ENCODE measurements around the gene KIF22. TPM values are rescaled to one million over a fixed set of nuclear protein-coding genes. Genes with fewer than 3 reads are reported as not detected.
"Not testable (repeated sequence)": the region's sequence is repeated elsewhere in the genome, so short reads cannot be mapped to it uniquely, and the experiment has no call there.

The KIF22 gene
- 4.8 TPM for total RNA-seq
- long read RNA-seq, transcript KIF22-201 (14 exons, 2,113 nt) = major isoform, 13 of 24 reads
- long read RNA-seq, partial matches to known transcripts = 3 of 24 reads
- long read RNA-seq, other reads (novel, unspliced or antisense) = 8 of 24 reads

DNA sequence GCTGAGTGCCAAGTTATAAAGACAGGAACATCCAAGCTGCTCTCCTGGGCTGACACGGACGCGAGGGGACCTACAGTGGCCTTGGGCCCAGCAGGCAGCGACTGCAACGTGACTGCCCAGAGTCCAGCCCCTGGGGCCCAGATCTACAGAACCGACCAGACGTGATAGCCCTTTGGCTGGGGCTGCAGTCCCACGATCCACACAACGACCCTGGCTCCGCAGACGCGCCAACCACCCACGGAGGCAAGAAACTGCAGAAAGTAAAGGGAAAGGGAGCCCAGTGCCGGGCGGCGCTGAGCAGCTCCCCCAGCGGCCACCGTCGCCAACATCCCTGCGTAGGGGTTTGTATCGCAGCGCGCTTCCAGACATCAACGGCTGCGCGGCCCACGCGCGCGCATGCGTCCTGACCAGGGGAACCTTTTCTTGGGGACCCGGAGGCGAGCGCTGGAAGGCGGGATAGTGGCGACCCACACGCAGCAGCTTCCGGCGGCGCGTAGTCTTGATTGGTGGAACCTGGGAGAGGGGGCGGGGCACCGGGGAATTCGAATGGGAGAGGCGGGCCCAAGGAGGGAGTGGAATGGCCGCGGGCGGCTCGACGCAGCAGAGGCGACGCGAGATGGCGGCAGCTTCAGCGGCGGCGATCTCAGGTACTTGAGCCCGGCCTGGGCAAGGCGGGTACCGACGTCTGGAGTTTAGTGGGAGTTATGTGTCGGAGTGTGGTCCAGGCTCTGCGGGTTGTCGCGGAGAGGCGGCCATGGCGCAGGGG, at the start of gene KIF22:
Gene KIF22 (plus strand): TSS at position 569 of the 766 bp plus-strand sequence. CDS start 9 bp downstream, at position 578.
- DNase-seq (ENCODE audit: low spot score) = peak; percentile 100

DNA sequence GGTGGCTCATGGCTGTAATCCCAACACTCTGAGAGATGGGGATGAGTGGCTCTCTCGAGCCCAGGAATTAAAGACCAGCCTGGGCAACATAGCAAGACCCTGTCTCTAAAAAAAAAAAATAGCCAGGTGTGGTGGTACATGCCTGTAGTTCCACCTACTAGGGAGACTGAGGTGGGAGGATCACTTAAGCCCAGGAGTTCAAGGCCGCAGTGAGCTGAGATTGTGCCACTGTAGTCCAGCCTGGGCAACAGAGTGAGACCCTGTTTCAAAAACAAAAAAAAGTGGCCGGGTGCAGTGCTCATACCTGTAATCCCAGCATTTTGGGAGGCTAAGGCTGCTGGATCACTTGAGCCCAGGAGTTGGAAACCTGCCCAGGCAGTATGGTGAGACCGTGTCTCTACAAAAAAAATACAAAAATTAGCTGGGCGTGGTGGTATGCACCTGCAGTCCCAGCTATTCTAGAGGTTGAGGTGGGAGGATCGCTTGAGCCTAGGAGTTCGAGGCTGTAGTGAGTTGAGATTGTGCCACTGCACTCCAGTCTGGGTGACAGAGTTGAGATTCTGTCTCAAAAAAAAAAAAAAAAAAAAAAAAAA, 47.8 kb upstream of the KIF22 start:
- no peak for DNase-seq (ENCODE audit: low spot score)

GRCh38 chr16:29743475-29743826, 47.1 kb upstream of the KIF22 start:
- DNase-seq (ENCODE audit: low spot score) = no peak

DNA sequence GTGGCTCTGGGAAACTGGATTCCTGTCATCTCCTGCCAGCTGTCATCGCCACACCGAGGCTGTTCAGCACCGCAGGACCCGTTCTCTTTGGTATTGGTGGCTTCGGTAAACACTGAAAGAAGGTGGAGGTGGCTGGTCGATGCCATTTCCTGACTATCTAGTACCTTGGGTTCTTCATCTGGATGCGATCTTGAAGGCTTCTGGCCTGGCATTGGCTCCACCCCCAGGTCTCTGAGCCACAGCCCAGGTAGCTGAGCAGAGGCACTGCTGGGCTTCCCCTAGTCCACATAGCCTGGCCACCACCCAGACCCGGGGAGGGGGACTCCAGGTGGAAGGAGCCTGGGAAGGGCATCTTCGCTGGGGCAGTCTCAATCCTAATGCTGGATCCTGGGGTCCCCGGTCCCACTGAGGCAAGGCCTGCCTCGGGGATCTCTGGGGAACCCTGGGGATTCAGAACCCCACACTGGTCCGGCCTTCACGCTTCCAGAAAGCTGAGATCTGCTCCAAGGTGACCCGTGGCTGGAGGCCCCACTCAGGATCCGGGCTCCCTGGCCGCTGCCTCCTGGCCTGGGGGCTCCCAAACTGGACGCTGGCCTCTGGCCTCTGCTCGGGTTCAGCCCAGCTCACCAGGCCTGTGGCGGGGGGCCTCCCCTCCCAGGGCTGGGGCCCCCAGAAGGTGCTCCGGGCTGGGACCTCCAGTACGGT, 46.6 kb upstream of the KIF22 start:
- no peak for DNase-seq (ENCODE audit: low spot score)

- no peak for DNase-seq (ENCODE audit: low spot score)
These were observed 45.9 kb upstream of the KIF22 start for GRCh38 chr16:29744541-29745101.

DNA sequence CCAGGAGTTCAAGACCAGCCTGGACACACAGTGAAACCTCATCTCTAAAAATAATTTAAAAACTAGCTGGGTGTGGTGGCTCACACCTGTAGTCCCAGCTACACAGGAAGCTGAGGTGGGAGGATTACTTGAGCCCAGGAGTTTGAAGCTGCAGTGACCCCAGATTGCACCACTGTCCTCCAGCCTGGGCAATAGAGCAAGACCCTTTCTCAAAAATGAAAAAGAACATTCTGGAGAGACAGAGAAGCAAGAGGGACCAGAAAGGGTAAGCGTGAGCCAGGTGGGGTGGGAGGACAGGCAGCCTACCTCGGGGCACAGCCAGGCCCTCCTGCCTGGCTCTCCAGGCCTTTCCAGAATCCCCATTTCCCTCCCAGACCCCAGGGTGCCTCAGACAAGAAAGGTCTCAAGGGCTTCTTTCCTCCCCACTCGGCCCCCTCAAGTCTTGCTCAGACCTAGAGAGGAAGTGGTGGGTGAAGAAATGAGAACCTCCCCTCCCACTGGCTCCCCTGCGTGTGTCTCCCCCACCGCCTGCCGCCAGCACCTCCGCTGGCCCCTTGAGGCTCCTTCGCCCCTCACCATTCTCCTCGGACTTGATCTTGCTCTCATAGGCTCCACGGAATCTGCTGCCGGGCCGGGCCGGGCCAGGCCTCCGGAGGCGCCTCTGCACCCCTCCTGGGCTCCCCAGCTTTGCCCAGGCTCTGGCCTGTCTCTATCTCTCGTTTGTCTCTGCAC, 45.3 kb upstream of the KIF22 start:
- DNase-seq (ENCODE audit: low spot score) = no peak

- peak; percentile 92 for DNase-seq (ENCODE audit: low spot score)
These were observed 44.7 kb upstream of the KIF22 start, which contains the start of gene C16orf54 for GRCh38 chr16:29745853-29746345. C16orf54 (minus strand) TSS chr16:29745990; CDS start chr16:29744951, 1,039 bp downstream.

DNA sequence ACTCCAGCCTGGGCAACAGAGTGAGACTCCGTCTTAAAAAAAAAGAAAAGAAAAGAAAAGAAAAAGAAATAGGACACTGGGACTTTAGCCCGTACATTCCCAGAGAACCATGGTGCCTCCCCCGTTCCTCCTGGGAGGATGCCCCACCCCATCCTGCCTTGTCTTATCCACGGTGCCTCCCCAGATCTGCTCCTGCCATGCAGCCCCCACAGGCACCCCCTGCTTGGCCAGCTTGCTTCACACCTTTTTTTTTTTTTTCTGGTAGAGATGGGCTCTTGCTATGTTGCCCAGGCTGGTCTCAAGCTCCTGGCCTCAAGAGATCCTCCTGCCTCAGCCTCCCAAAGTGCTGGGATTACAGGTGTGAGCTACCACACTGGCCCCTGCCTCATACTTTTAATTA, 44.0 kb upstream of the KIF22 start:
- DNase-seq (ENCODE audit: low spot score) = not testable (repeated sequence)

- DNase-seq (ENCODE audit: low spot score) = no peak
These were observed 42.4 kb upstream of the KIF22 start for GRCh38 chr16:29747947-29748759.

DNA sequence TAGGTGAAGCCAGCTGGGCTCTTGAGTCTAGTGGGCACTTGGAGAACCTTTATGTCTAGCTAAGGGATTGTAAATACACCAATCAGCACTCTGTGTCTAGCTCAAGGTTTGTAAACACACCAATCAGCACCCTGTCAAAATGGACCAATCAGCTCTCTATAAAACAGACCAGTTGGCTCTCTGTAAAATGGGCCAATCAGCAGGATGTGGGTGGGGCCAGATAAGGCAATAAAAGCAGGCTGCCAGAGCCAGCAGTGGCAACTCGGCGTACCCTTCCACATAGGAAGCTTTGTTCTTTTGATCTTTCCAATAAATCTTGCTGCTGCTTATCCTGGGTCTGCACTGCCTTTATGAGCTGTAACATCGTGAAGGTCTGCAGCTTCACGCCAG, 41.8 kb upstream of the KIF22 start:
- DNase-seq (ENCODE audit: low spot score) = not testable (repeated sequence)

DNA sequence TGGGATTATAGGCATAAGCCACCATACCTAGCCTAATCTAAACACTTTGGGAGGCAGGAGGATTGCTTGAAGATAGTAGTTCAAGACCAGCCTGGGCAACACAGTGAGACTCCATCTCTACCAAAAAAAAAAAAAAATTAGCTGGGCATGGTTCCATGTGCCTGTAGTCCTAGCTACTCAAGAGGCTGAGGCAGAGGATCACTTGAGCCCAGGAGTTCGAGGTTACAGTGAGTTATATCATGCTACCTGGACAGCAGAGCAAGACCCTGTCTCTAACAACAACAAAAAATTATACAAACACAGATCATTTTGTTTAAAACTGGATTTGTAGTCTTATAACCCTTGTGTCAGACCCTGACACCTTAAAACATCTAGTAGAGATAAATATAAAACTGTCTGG, 37.0 kb upstream of the KIF22 start:
- DNase-seq (ENCODE audit: low spot score) = no peak

- DNase-seq (ENCODE audit: low spot score) = no peak
These were observed 33.9 kb upstream of the KIF22 start for GRCh38 chr16:29756654-29757053.

GRCh38 chr16:29757086-29757485, 33.5 kb upstream of the KIF22 start:
- not testable (repeated sequence) for DNase-seq (ENCODE audit: low spot score)

GRCh38 chr16:29757950-29758466, 32.5 kb upstream of the KIF22 start:
- DNase-seq (ENCODE audit: low spot score) = no peak

- DNase-seq (ENCODE audit: low spot score) = no peak
These were observed 29.8 kb upstream of the KIF22 start for GRCh38 chr16:29760567-29761279.

- not testable (repeated sequence) for DNase-seq (ENCODE audit: low spot score)
These were observed 29.3 kb upstream of the KIF22 start for GRCh38 chr16:29761280-29761651.

DNA sequence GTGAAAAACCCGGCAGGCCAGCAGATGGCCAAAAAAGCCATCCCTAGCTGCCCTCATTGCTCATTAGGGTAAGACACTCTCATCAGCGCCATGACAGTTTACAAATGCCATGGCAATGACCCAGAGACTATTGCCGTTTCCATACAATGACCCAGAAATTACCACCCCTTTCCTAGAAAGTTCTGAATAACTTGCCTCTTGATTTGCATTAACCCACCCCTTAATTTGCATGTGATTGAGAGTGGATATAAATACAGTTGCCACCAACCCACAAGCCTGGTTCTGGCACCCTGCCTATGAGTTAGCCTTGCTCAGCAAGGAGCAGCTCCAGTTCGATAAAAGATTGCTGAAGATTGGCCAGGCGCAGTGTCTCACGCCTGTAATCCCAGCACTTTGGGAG, 28.7 kb upstream of the KIF22 start:
- DNase-seq (ENCODE audit: low spot score) = no peak

- DNase-seq (ENCODE audit: low spot score) = no peak
These were observed 27.2 kb upstream of the KIF22 start for GRCh38 chr16:29763326-29763725.

Measured in mesenteric fat pad (tissue), 1 donor.